HG03432 (cell line): ENCODE measurements around the gene SLC39A6.
"Not testable (repeated sequence)": the region's sequence is repeated elsewhere in the genome, so short reads cannot be mapped to it uniquely, and the experiment has no call there.

ENCODE experiments used
- ATAC-seq: cut with Tn5 transposase; IDR thresholded peaks from one replicate; pipeline ENCODE4 v1.9.1; 2021; ENCODE audit warnings: mild to moderate bottlenecking, moderate library complexity; ENCODE audit not compliant: unreplicated experiment

Gene SLC39A6

DNA sequence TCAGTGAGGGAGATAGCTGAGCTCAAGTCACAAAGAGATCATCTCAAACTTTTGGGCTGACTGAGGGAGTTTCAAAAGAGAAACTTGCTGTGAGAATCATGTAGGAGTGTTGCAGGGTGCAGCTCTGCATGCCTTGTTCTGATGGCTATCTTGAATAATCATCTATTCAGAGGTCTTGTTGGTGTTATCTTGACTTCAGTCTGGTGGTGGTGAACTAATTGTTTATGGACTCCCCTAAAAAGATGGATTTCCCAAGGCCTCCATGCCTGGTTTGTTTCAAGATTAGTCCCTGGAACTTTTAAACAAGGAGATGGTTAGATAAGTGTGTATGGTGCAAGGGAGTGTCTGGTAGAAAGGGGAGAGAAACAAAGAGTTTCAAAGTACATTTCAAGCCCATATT is 29.8 kb downstream of the SLC39A6 start:
- ATAC-seq, result no peak

DNA sequence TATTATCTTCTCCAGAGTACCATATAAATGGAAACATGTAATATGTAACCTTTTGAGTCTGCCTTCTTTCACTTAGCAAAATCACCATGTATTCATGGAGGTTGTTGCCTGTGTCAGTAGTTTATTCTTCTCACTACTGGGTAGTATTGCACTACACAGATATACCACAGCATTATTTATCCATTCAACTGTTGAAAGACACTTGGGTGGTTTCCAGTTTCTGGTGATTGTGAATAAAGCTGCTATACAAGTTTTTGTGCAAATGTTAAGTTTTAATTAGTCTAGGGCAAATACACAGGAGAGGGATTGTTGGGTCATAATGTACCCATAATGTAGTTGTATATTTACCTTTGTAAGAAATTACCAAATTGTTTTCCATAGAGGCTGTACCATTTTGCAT is 32.2 kb downstream of the SLC39A6 start:
- ATAC-seq, result no peak

DNA sequence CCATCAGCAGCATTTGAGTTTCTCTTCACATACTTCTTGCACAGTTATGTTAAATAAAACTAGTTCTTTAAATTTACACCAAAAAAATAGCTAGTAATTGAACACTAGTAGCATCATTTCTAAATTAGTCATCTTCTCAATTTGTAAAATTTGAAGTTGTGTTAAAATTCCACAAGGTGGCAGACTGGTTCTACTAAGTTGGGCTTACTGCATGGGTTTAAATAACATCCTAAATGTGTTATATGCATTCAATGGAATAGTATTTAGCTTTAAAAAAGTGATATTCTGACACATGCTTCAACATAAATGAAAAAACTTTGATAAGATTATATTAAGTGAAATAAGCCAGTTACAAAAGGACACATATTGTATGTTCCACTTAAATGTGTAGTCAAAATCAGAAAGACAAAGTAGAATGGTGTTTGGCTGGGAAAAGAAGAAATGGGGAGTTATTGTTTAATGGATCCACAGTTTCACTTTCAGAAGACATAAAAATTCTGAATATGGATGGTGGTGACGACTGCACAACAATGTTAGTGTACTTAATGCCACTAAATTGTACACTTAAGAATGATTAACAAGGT is 33.1 kb downstream of the SLC39A6 start:
- no peak for ATAC-seq

DNA sequence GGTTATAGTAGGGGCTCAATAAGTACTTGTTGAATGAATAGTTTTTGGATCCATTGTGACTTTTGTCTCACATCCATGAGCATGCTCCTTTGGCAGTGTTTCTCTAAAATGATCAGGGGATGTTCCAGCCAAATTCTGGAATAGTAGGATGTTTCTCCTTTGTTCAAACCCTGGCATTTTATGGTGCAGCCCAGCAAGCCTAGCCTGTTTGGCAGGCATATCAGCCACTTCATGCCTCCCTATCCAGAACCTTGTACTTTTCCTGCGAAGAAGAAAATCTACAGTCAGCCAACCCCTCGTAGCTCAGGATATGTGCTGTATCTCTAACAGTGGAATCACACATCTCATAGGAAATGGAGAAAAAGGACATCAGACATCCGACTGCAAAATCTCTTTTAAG is 34.7 kb downstream of the SLC39A6 start:
- ATAC-seq, result no peak

DNA sequence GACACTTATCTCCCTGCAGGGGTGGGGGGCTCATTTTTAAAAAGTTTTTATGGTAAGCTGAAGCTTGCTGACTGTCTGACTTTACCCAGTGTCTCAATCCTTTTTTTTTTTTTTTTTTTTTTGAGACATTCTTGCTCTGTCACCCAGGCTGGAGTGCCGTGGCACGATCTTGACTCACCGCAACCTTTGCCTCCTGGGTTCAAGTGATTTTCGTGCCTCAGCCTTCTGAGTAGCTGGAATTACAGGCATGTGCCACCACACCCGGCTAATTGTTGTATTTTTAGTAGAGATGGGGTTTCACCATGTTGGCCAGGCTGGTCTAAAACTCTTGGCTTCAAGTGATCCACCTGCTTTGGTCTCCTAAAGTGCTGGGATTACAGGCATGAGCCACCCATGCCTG is 37.0 kb downstream of the SLC39A6 start:
- not testable (repeated sequence) for ATAC-seq

DNA sequence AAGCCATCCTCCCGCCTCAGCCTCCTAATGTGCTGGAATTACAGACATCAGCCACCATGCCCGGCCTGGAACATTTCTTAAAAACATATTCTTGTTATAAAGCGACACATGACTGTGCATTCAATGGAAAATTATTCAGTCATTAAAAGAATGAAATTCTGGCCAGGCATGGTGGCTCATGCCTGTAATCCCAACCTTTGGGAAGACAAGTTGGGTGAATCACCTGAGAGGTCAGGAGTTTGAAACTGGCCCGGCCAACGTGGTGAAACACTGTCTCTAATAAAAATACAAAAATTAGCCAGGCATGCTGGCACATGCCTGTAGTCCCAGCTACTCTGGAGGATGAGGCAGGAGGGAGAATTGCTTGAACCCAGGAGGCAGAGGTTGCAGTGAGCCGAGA is 40.1 kb downstream of the SLC39A6 start:
- ATAC-seq, result no peak

DNA sequence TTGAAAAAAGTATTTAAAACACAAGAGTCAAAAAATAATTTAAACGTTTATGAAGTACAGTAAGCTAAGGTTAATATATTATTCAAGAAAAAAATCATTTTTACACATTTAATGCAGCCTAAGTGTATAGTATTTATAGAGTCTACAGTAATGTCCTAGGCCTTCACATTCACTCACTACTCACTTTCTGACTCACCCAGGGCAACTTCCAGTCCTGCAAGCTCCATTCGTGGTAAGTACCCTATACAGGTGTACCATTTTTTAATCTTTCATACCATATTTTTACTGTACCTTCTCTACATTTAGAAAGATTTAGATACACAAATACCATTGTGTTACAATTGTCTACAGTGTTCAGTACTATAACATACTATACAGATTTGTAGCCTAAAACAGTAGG is 40.9 kb downstream of the SLC39A6 start:
- ATAC-seq, result no peak

DNA sequence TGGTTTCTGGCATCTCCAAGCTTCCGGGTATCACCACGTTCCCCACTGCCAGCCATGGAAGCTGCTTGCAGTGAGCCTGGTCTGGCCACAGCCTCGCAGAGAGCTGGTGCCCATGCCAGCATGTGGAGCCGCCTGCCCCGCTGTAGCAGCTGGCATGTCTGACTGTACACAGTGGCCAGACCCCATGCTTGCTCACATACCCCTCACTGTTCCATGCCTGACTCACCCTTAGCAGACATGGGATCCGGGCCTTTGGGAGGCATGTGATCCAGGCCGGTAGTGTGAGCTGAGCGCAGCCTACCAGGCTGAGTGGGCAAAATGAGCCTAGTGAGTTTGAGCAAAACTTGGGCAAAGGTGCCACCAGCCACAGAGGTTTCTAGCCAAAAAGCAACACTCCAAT is 43.0 kb downstream of the SLC39A6 start:
- ATAC-seq, result no peak

DNA sequence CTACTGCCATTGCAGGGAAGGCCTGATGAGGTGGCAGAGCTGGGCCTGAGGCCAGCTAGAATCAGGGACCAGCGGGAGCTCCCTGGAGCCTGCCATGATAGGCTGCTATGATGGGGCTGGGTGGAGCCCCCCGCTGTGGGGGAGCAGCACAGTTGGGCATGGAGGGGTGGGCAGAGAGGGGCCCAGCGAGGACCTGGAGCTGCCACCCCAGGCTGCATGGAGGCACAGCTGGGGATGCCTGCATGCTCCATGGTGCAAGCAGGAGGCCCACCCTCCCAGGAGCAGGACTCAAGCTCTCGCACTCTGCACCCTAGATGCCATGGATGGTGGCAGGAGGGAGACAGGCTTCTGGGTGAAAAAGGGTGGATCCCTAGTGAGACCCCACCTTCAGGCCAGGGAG is 43.9 kb downstream of the SLC39A6 start:
- no peak for ATAC-seq

DNA sequence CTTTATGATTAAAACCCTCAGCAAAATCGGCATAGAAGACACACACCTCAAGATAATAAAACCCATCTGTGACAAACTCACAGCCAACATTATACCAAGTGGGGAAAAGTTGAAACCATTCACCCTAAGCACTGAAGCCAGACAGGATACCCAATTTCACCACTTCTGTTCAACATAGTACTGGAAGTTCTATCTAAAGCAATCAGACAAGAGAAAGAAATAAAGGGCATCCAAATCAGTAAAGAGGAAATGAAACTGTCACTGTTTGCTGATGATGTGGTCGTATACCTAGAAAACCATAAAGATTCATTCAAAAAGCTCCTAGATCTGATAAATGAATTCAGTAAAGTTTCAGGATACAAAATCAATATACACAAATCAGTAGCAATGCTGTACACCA is 45.4 kb downstream of the SLC39A6 start:
- peak; percentile 59 for ATAC-seq

DNA sequence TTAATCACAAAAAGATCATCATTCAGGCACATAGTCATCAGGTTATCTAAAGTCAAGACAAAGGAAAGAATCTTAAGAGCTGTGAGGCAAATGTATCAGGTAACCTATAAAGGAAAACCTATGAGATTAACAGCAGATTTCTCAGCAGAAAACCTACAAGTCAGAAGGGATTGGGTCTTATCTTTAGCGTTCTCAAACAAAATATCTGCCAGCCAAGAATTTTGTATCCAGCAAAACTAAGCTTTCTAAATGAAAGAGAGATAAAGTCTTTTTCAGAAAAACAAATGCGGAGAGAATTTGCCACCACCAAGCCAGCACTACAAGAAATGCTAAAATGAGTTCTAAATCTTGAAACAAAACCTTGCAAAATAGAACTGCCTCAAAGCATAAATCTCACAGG is 48.0 kb downstream of the SLC39A6 start:
- ATAC-seq, result not testable (repeated sequence)

DNA sequence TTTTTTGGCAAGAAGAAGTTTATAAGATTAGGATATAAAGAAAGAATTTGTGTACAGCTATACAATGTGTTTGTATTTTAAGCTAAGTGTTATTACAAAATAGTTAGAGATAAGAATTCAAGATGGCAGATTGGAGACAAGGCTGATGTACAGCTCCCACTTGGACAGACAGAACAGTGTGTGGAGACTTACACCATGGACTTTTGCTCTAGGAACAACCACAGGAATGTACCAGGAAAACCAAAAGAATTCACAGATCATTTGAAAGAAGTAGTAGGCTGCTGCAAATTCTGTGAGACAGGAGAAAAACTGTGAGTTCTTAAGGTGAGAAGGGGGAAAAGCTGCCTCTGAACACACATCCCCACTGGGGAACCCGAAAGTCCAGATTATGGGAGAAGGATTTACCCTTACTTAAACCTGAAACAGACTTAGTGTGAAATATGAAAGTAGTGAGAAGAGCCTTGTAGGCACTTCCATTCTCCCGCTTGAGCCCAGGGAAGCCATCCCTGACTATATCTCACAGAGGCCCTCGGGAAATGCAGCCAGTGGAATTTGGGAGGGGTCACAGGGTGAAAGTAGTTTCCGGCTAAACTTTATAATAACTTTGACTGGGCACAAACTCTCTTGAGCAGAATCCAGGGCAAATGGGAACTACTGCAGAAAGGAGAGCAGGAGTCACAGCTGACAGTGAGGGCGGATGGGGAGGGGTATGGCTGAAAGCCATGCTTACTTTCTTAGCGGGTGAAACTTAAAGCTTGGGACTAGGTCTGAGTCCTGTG is 50.2 kb downstream of the SLC39A6 start:
- ATAC-seq, result no peak

DNA sequence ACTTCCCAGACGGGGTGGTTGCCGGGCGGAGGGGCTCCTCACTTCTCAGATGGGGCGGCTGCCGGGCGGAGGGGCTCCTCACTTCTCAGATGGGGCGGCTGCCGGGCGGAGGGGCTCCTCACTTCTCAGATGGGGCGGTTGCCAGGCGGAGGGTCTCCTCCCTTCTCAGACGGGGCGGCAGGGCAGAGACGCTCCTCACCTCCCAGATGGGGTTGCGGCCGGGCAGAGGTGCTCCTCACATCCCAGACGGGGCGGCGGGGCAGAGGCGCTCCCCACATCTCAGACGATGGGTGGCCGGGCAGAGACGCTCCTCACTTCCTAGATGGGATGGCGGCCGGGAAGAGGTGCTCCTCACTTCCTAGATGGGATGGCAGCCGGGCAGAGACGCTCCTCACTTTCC is 51.4 kb downstream of the SLC39A6 start:
- not testable (repeated sequence) for ATAC-seq

DNA sequence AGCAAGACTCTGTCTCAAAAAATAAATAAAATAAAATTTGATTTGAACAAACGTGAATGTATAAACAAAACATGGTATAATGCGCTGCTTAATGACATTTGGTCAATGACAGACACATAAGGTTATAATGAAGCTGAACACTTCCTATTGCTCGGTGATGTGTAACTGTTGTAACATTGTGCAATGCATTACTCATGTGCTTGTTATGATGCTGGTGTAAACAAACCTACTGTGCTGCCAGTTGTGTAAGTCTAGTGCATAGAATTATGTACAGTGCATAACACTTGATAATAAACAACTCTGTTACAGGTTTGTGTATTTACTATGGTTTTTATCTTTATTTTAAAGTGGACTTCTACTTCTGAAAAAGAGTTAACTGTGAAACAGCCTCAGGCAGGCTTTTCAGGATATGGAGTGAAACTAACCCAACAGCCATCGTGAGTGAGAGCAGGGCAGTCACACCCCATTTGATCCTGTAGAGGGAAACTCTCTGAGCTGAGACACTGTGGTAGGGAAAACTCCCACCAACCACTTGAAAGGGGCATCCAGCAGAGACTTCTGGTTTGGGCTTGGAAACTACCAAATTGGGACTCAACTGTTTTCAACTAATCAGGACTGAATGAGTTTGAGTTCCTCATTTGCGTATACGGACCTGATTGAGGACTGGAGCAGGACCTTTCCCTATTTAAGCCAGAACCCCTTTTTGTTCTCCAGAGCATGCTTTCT is 53.1 kb downstream of the SLC39A6 start:
- ATAC-seq, result peak; percentile 73

DNA sequence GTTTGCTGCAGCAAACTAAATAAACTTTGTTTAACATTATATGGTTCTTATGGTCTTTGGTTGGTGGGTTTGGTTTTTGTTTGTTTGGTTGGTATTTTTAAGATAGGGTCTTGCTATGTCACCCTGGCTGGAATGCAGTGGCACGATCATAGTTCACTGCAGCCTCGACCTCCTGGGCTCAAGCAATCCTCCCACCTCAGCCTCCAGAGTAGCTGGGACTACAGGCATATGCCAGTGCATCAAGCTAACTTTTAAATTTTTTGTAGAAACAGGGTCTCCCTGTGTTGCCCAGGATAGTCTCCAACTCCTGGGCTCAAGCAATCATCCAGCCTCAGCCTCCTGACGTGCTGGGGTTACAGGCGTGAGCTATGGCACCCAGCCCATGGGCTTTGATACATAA is 54.7 kb downstream of the SLC39A6 start:
- no peak for ATAC-seq

DNA sequence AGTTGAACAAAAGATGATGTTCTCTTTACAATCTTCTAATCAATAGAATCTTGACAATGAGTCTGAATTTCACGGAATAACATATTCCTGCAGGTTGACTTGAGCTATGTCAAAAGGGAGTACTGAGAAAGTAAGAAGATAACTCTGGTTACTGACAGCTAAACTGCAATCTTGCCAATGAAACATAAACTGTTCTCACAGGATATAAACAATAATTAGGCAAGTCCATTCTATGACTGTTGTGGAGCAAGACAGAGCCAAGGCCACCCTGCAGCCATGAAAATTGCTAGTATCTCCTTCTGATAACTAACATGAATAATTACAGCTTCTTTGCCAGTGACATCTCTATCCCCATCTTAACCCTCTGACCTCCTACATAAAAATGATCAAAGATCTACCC is 55.5 kb downstream of the SLC39A6 start:
- ATAC-seq, result no peak

DNA sequence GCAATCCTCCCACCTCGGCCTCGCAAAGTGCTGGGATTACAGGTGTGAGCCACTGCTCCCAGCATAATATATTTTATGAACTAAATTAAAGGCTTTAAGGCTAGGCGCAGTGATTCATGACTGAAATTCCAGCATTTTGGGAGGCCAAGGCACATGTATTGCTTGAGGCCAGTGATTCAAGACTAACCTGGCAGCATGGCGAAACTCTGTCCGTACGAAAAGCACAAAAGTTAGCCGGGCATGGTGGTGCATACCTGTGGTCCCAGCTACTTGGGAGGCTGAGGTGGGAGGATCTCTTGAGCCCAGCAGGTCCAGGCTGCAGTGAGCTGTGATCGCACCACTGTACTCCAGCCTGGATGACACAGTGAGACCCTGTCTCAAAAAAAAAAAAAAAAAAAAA is 56.7 kb downstream of the SLC39A6 start:
- ATAC-seq, result not testable (repeated sequence)

DNA sequence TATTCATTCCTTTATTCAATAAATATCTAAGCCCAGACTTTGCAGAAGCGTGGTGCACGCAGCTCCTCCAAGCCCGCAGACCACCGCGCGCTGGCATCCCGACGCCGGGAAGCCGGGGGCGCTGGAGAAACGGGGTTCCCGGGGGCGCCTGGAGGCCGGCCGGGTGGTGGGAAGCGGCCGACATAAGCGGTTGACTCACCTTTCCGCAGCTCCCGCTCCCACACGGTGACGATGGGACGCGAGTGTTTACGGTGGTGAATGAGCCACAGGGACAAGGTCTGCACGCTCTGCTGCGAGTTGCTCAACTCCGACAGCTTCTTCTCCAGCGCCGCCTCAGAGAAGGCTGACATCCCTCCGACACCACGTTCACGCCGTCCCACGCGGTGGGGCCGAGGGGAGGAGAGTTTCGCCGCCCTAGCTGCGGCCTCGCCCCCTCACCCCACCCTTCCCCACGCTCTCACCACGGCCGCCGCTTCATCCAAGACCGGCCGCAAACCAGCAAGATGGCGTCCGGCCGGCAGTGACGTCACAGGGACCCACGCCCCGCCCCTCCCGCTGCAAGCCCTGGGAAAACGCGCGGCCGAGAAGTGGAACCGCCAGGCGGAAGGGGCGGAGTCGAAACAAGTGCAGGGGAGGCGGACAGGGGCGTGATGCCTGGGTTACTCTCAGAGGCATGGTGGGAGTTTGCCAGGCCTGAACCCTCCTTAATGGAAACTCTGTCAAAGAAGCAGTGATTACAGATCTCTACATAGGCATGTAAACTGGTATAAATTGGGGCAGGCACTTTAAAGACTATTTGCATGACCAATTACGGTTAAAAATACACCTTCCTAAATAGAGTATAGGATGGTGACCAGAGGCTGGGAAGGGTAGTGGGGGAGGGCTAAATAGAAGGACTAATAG is 61.8 kb downstream of the SLC39A6 start, which contains the start of gene RPRD1A:
RPRD1A (minus strand) TSS at position 505 of the 903 bp plus-strand sequence; CDS start at position 350, 155 bp downstream.
- ATAC-seq, result peak; percentile 97

DNA sequence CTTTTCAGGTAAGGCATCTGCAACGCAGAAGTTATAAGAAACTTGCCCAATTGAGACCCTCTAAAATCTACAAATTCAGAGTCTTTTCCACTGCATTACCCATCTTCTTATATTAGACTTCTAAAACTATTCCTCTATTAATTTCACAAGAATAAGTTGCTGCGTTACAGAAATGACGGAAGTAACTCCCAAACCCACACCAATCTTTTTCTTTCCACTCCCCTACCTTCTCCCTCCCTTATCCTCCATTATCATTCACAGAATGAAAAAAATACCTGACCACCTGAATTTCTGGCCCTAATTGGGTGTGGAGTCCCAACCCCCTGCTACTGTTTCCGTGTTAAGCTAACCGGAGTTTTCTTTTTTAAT is 62.5 kb downstream of the SLC39A6 start:
- peak; percentile 6 for ATAC-seq

DNA sequence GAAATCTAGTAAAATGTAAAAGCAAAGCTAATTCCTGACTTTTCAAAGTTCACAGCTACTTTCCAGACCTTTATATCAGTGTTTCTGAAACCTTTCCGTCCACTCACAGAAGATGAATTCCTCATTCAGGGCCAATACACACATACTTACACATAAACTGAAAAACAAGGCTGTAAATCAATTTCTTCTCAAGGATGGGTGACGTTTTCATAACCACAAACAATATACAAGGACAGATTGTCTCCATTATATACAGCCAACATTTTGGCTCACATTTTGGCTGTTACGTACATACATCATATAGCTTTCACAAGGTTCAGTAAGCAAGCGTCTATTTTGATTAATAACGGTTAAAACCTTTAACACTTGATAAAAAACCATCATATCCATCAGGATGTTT is 63.1 kb downstream of the SLC39A6 start:
- ATAC-seq, result no peak

DNA sequence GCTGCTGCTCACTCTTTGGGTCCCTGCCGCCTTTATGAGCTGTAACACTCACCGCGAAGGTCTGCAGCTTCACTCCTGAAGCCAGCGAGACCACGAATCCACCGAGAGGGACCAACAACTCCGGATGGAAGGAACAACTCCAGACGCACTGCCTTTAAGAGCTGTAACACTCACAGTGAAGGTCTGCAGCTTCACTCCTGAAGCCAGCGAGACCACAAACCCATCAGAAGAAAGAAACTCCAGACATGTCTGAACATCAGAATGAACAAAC is 64.4 kb downstream of the SLC39A6 start:
- not testable (repeated sequence) for ATAC-seq
